H1 (cell line): Measurements from ENCODE around the gene ADAMTS14. TPM values are rescaled to one million over a fixed set of nuclear protein-coding genes. Genes with fewer than 3 reads are reported as not detected.

Experiments
- CTCF ChIA-PET: fragments of 300-600 bp; sonication (Branson Sonifier 250); formaldehyde crosslinking; loops from one replicate; lab custom pipeline; 2021; ENCODE audit not compliant: partially characterized antibody; lab: Charles Lee
- POLR2A ChIA-PET: fragments of 300-600 bp; sonication (Branson Sonifier 250); formaldehyde crosslinking; loops from one replicate; lab custom pipeline; 2021; ENCODE audit warnings: inconsistent platforms; ENCODE audit not compliant: partially characterized antibody; lab: Charles Lee
- DNase-seq, 2 experiments: peaks; one replicate each; pipeline versions ENCODE4 v3.0.0 to v3.0.0-alpha.2; 2010 to 2022; ENCODE audit warnings: low spot score in 2 of 2, low read depth in 1 of 2, mixed read lengths in 1 of 2
- FAIRE-seq: peaks from 2 replicates; lab custom pipeline; 2011; peaks lifted over from hg19 to GRCh38; lab: Jason Lieb, UNC
- H2AFZ ChIP-seq: 2 replicates; pipeline ENCODE4 v1.8.1; 2012; ENCODE audit warnings: low read length, inconsistent platforms
- H2AK5ac ChIP-seq: 2 replicates; pipeline ENCODE4 v1.6.1; 2013; ENCODE audit warnings: low read depth, low read length
- H2BK120ac ChIP-seq: replicated peaks from 2 replicates; pipeline ENCODE3; 2013; ENCODE audit warnings: low read depth, low read length, inconsistent platforms
- H2BK12ac ChIP-seq: 2 replicates; pipeline ENCODE4 v1.6.1; 2013; ENCODE audit warnings: low read depth, low read length
- H2BK15ac ChIP-seq: 2 replicates; pipeline ENCODE4 v1.6.1; 2013; ENCODE audit warnings: low read length
- H2BK20ac ChIP-seq: 2 replicates; pipeline ENCODE4 v1.6.1; 2013; ENCODE audit warnings: low read length
- H2BK5ac ChIP-seq: 2 replicates; pipeline ENCODE4 v1.6.1; 2013; ENCODE audit warnings: low read depth, low read length
- H3K14ac ChIP-seq: 2 replicates; pipeline ENCODE4 v1.6.1; 2013; ENCODE audit warnings: inconsistent platforms; ENCODE audit not compliant: insufficient read length
- H3K18ac ChIP-seq: 2 replicates; pipeline ENCODE4 v1.6.1; 2013; ENCODE audit warnings: low read length; ENCODE audit errors: extremely low read depth
- H3K23ac ChIP-seq: 2 replicates; pipeline ENCODE4 v1.6.1; 2013; ENCODE audit warnings: inconsistent platforms; ENCODE audit not compliant: insufficient read length
- H3K23me2 ChIP-seq: 2 replicates; pipeline ENCODE4 v1.6.1; 2013; ENCODE audit warnings: low read depth, low read length
- H3K27ac ChIP-seq: 2 replicates; pipeline ENCODE4 v1.6.1; 2011; ENCODE audit warnings: low read depth, low read length, inconsistent platforms
- H3K27me3 ChIP-seq, 4 experiments: replicated peaks in 1 of 4; 1 replicate in 1 of 4; 2 replicates in 3 of 4; pipeline versions ENCODE4 v1.6.1 to v1.8.1; 2011 to 2013; ENCODE audit warnings: low read length in 3 of 4, mild to moderate bottlenecking in 3 of 4, inconsistent platforms in 2 of 4, mixed read lengths in 2 of 4, moderate library complexity in 1 of 4; ENCODE audit not compliant: control insufficient read depth in 3 of 4, insufficient read depth in 3 of 4; ENCODE audit errors: extremely low read depth in 1 of 4
- H3K36me3 ChIP-seq, 4 experiments: 2 replicates each; pipeline versions ENCODE4 v1.6.1 to v1.8.1; 2011 to 2013; ENCODE audit warnings: mild to moderate bottlenecking in 4 of 4, low read length in 3 of 4, moderate library complexity in 2 of 4, control low read depth in 1 of 4, inconsistent platforms in 1 of 4; ENCODE audit not compliant: insufficient read depth in 4 of 4, control insufficient read depth in 2 of 4
- H3K4ac ChIP-seq: replicated peaks from 2 replicates; pipeline ENCODE3; 2013; ENCODE audit warnings: low read length, low read depth, mixed read lengths, inconsistent platforms; ENCODE audit not compliant: insufficient read length
- H3K4me1 ChIP-seq, 4 experiments: replicated peaks in 1 of 4; 1 replicate in 1 of 4; 2 replicates in 3 of 4; pipeline versions ENCODE4 v1.6.1 to v1.8.1; 2011 to 2013; ENCODE audit warnings: low read length in 3 of 4, inconsistent platforms in 2 of 4, mixed read lengths in 1 of 4; ENCODE audit not compliant: insufficient read depth in 4 of 4, control insufficient read depth in 3 of 4
- H3K4me2 ChIP-seq, 2 experiments: 2 replicates each; pipeline versions ENCODE4 v1.6.1 to v1.8.1; 2011 to 2013; ENCODE audit warnings: low read depth in 2 of 2, low read length in 2 of 2, control low read depth in 1 of 2, inconsistent platforms in 1 of 2, mild to moderate bottlenecking in 1 of 2; ENCODE audit not compliant: insufficient read depth in 1 of 2
- H3K4me3 ChIP-seq, 4 experiments: fragments of 200-600, 300-600 bp in 1 of 4; sonication (generic), shearing (Covaris generic), sonication (Bioruptor Twin) in 1 of 4; 2 replicates each; pipeline versions ENCODE4 v1.5.1 to v1.8.1; 2011 to 2016; ENCODE audit warnings: low read length in 4 of 4, low read depth in 3 of 4, control low read depth in 2 of 4, inconsistent platforms in 2 of 4, mild to moderate bottlenecking in 2 of 4, mixed read lengths in 1 of 4, moderate library complexity in 1 of 4; ENCODE audit not compliant: insufficient read depth in 2 of 4; ENCODE audit errors: extremely low read depth in 1 of 4
- H3K56ac ChIP-seq: replicated peaks from 2 replicates; pipeline ENCODE3; 2013; ENCODE audit warnings: low read depth, mild to moderate bottlenecking, mixed read lengths, low read length, inconsistent platforms; ENCODE audit not compliant: insufficient read length
- H3K79me1 ChIP-seq: 2 replicates; pipeline ENCODE4 v1.6.1; 2013; ENCODE audit warnings: low read depth, low read length, control low read depth
- H3K79me2 ChIP-seq, 2 experiments: 2 replicates each; pipeline versions ENCODE4 v1.6.1 to v1.8.1; 2012 to 2013; ENCODE audit warnings: low read length in 2 of 2, mild to moderate bottlenecking in 2 of 2, inconsistent platforms in 1 of 2; ENCODE audit not compliant: insufficient read depth in 2 of 2, control insufficient read depth in 1 of 2
- H3K9ac ChIP-seq, 4 experiments: replicated peaks in 1 of 4; 1 replicate in 1 of 4; 2 replicates in 3 of 4; pipeline versions ENCODE4 v1.6.1 to v1.8.1; 2011 to 2013; ENCODE audit warnings: low read depth in 3 of 4, low read length in 3 of 4, control low read depth in 2 of 4, mild to moderate bottlenecking in 2 of 4, moderate library complexity in 2 of 4, inconsistent platforms in 1 of 4; ENCODE audit errors: extremely low read depth in 1 of 4
- H3K9me3 ChIP-seq, 2 experiments: 2 replicates each; pipeline versions ENCODE4 v1.6.1 to v1.8.1; 2012 to 2013; ENCODE audit warnings: mild to moderate bottlenecking in 2 of 2, moderate library complexity in 2 of 2, control low read depth in 1 of 2, inconsistent platforms in 1 of 2, low read depth in 1 of 2, low read length in 1 of 2, mixed read lengths in 1 of 2; ENCODE audit not compliant: insufficient read depth in 2 of 2
- H4K20me1 ChIP-seq, 2 experiments: replicated peaks in 1 of 2; 2 replicates each; pipeline versions ENCODE3 to v1.8.1; 2011 to 2013; ENCODE audit warnings: inconsistent platforms in 2 of 2, low read length in 2 of 2, mild to moderate bottlenecking in 1 of 2; ENCODE audit not compliant: insufficient read depth in 2 of 2, control insufficient read depth in 1 of 2
- H4K5ac ChIP-seq: 2 replicates; pipeline ENCODE4 v1.6.1; 2013; ENCODE audit warnings: low read length, low read depth, mixed read lengths, inconsistent platforms; ENCODE audit not compliant: insufficient read length
- H4K8ac ChIP-seq: 2 replicates; pipeline ENCODE4 v1.8.0; 2013; ENCODE audit warnings: mild to moderate bottlenecking, moderate library complexity, low read length, inconsistent platforms; ENCODE audit not compliant: insufficient read depth; ENCODE audit errors: extremely low read depth
- H4K91ac ChIP-seq: replicated peaks from 2 replicates; pipeline ENCODE3; 2013; ENCODE audit warnings: low read length, mixed read lengths, inconsistent platforms; ENCODE audit not compliant: insufficient read length
- EP300 ChIP-seq, 2 experiments: IDR thresholded peaks; 1 replicate in 1 of 2; 2 replicates in 1 of 2; pipeline ENCODE4 v1.6.1; 2011 to 2012; ENCODE audit warnings: low read depth in 2 of 2, low read length in 2 of 2, mild to moderate bottlenecking in 2 of 2, borderline replicate concordance in 1 of 2, inconsistent platforms in 1 of 2, moderate library complexity in 1 of 2
- RAD21 ChIP-seq, 2 experiments: IDR thresholded peaks in 1 of 2; conservative IDR thresholded peaks in 1 of 2; 2 replicates each; pipeline ENCODE4 v1.6.1; 2011; ENCODE audit warnings: low read depth in 2 of 2, low read length in 2 of 2, improper control_type of control experiment in 1 of 2, inconsistent platforms in 1 of 2, mild to moderate bottlenecking in 1 of 2, moderate library complexity in 1 of 2
- SAP30 ChIP-seq: fragments of 300-600 bp; sonication (generic); IDR thresholded peaks from 2 replicates; pipeline ENCODE4 v1.7.1; 2012; ENCODE audit warnings: low read length, moderate library complexity, mild to moderate bottlenecking, inconsistent platforms; ENCODE audit not compliant: insufficient read depth, insufficient replicate concordance
- WGBS, 2 experiments: shearing (Covaris generic) in 1 of 2; methylation state at CpG; one replicate each; pipeline versions ENCODE4 v1.1.6 to v1.1.7; 2013 to 2015; ENCODE audit warnings: low lambda C conversion rate in 2 of 2, mixed read lengths in 2 of 2, inconsistent platforms in 1 of 2, low coverage in 1 of 2, missing lambda C conversion rate in 1 of 2; ENCODE audit not compliant: insufficient replicate concordance in 2 of 2, insufficient coverage in 1 of 2, insufficient read length in 1 of 2; ENCODE audit errors: extremely low coverage in 1 of 2, missing lambda C conversion rate in 1 of 2; 5-methylcytosine and 5-hydroxymethylcytosine counted together
- polyA plus RNA-seq, 7 experiments: library from polyadenylated mRNA; depleted of rRNA in 3 of 7; stranded (reverse) in 5 of 7; unstranded in 2 of 7; fragments of >200 nt in 5 of 7; fragments of 200-250 nt in 2 of 7; gene quantifications; 1 replicate in 5 of 7; 2 replicates in 1 of 7; 4 replicates in 1 of 7; pipeline versions ENCODE4 v1.2.1 to v1.2.3, GENCODE V29; 2011 to 2013; ENCODE audit warnings: missing spikeins in 2 of 7, mixed read lengths in 2 of 7
- total RNA-seq: library from RNA; stranded (reverse); fragmentation: NEBNext Ultra II Directional; extraction: Animal tissue kit (Norgen Biotek cat#: 25700); gene quantifications from 2 replicates; pipeline ENCODE4 v1.2.1, GENCODE V29; 2021

ADAMTS14 gene
- total and polyA plus RNA-seq, 2 of the 8 experiments (the other 6 are each of a cell fraction or from before 2014, with no cell fraction given) = 2.0 to 2.3 TPM

- Histone ChIP-seq H2BK120ac (no peak overlapping the region), H3K4ac (no peak overlapping the region), H2BK15ac (peak overlapping the region; percentile 81; the same call in 1 of the 2 replicates), H3K27ac (no peak overlapping the region), H3K23ac (no peak overlapping the region), H4K8ac (no peak overlapping the region; the same call in 1 of the 2 replicates), H3K9me3 (peaks cover 0 to 2% of the 10 kb centered on the region in 2 experiments; a peak in 1 of 4 replicates), H3K4me1 (peaks cover 0 to 4% (median 1%) of the 10 kb centered on the region in 4 experiments; a peak in 2 of 7 replicates), H3K27me3 (no peaks in the 10 kb centered on the region), H2BK5ac (peak overlapping the region; percentile 9; the same call in 1 of the 2 replicates), H4K91ac (no peak overlapping the region), H3K4me2 (no peak overlapping the region), H4K20me1 (no peaks in the 10 kb centered on the region), H4K5ac (no peak overlapping the region), H3K4me3 (no peak overlapping the region), H2AK5ac (no peak overlapping the region), H3K23me2 (no peaks in the 10 kb centered on the region; the same call in 1 of the 2 replicates), H3K56ac (no peak overlapping the region), H2AFZ (no peak overlapping the region), H2BK12ac (0 out of 2 replicates have a peak overlapping the region, but pooled peaks have one; percentile 53), H3K14ac (no peak overlapping the region), H3K79me1 (no peaks in the 10 kb centered on the region), H3K36me3 (no peaks in the 10 kb centered on the region; a peak in 1 of 8 replicates), H3K18ac (no peak overlapping the region; the same call in 1 of the 2 replicates), H3K9ac (no peak overlapping the region), H2BK20ac (no peak overlapping the region), H3K79me2 (no peaks in the 10 kb centered on the region)
- TF ChIP-seq EP300 (IDR thresholded peaks at IDR 0.05; ENCODE audit: borderline replicate concordance in 1 of 2, low read depth in 2 of 2, low read length in 2 of 2) (peak in 1 of 2 experiments; percentile 55; a peak in 1 of 3 replicates), RAD21 (IDR thresholded peaks at IDR 0.05 in 1 of 2, conservative IDR thresholded peaks at IDR 0.05 in 1 of 2; ENCODE audit: low read depth in 2 of 2, low read length in 2 of 2) (peak in 1 of 2 experiments; percentile 2; a peak in 1 of 4 replicates), SAP30 (no peak)
- no peak for FAIRE-seq
- 84% methylated on average over 8 of the region's 8 CpGs; no CpG with 5 or more reads in 1 of the 2 experiments for WGBS, 2 experiments
- no peak for DNase-seq
- CTCF ChIA-PET = interaction anchor here (0.7 to 1.1 kb wide), 4 partner anchors 9 to 135 kb away, joined by 3 to 4 read pairs (median 3); no protein-coding TSS in a partner anchor
- POLR2A ChIA-PET = interaction anchor here (0.6 kb wide), 1 partner anchor 247 kb away, joined by 4 read pairs; no protein-coding TSS in a partner anchor
Measured at GRCh38 chr10:70685455-70685911, 13.2 kb downstream of the ADAMTS14 start.
